Fibroblast of the aortic adventitia (primary cell): ENCODE results near the gene SLC50A1. TPM values are rescaled to one million over a fixed set of nuclear protein-coding genes. Genes with fewer than 3 reads are reported as not detected.
A peak's percentile ranks its signal among the peaks of the same experiment; 100 is the strongest.
"Not testable (repeated sequence)": the region's sequence is repeated elsewhere in the genome, so short reads cannot be mapped to it uniquely, and the experiment has no call there.

ENCODE experiments used
- DNase-seq: peaks from one replicate; pipeline ENCODE4 v3.0.0-alpha.2; 2010; ENCODE audit warnings: low read depth
- H3K4me3 ChIP-seq: 2 replicates; pipeline ENCODE4 v1.5.1; 2011; ENCODE audit warnings: low read depth, mild to moderate bottlenecking, control low read depth, low read length, moderate library complexity
- total RNA-seq: library from RNA; depleted of rRNA; stranded (reverse); fragments of >200 nt; gene quantifications from 2 replicates; pipeline ENCODE4 v1.2.3, GENCODE V29; 2012; ENCODE audit warnings: low replicate concordance
- TF ChIP-seq, protein P1 (sequence below): IDR thresholded peaks from 2 replicates; pipeline ENCODE4 v1.5.1; 2011; ENCODE audit warnings: mild to moderate bottlenecking, low read length, control low read depth, inconsistent platforms; ENCODE audit not compliant: insufficient read depth

The SLC50A1 gene
- total RNA-seq, 1 donor: 39.3 TPM

DNA sequence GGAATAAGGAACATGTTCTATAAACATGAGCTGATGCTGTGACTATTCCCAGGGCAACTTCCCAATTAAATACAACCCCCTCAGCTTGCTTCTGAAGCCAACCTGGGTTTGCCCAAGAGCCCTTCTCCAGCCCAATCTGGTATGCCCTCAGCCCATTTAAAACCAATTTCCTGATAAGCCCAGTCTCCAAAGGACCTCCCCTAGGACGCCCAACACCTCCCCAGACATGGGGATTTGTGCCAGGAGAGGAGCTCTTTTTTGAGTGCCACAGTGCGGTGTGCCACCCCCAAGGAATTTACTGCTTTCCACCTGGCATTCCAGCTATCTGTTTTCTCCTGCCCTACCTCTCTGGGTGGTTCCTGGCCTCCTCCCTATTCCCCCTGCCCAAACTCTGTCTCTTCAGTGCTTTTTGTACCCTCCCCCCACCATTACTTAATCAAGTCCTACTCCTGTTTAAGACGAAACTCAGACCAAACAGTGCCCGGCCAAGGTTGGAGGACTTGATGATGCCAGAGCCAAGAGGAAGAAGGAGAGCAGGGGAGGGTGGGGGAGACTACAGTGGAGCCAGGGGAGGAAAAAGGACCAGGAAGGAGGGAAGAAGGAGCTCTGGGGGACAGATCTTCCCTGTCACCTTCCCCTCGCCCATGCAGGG lies 19.4 kb upstream of the SLC50A1 start:
- no peak for DNase-seq
- no peak overlapping the region for H3K4me3 ChIP-seq
- TF ChIP-seq, protein P1, sequence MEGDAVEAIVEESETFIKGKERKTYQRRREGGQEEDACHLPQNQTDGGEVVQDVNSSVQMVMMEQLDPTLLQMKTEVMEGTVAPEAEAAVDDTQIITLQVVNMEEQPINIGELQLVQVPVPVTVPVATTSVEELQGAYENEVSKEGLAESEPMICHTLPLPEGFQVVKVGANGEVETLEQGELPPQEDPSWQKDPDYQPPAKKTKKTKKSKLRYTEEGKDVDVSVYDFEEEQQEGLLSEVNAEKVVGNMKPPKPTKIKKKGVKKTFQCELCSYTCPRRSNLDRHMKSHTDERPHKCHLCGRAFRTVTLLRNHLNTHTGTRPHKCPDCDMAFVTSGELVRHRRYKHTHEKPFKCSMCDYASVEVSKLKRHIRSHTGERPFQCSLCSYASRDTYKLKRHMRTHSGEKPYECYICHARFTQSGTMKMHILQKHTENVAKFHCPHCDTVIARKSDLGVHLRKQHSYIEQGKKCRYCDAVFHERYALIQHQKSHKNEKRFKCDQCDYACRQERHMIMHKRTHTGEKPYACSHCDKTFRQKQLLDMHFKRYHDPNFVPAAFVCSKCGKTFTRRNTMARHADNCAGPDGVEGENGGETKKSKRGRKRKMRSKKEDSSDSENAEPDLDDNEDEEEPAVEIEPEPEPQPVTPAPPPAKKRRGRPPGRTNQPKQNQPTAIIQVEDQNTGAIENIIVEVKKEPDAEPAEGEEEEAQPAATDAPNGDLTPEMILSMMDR: no peak

DNA sequence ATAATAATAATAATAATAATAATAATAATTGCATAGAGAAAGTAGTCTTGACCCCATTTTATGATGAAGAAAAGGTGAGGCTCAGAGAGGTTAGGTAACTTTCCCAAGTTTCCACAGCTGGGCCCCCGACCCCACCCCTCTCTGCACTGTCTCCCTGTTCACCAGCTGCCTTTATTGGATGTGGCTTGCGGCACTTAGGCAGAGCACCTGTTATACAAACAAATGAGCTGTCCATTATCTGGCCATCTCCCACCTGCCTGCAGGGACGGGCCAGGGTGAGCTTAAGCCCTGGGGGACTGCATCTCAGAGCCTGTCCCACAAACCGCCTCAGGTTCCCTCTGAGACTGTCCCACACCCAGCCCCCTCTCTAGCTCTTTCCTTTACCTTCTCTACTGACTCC lies 18.0 kb upstream of the SLC50A1 start:
- no peak overlapping the region for H3K4me3 ChIP-seq
- DNase-seq: no peak
- TF ChIP-seq, protein P1: no peak

DNA sequence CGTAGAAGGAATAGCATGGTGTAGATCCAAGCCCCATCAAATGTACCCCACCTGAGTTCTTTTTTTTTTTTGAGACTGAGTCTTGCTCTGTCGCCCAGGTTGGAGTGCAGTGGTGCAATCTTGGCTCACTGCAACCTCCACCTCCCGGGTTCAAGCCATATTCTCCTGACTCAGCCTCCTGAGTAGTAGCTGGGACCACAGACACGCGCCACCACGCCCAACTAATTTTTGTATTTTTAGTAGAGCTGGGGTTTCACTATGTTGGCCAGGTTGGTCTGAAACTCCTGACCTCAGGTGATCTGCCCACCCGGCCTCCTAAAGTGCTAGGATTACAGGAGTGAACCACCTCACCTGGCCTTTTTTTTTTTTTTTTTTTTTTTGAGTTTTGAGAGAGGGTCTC lies 17.6 kb upstream of the SLC50A1 start:
- not testable (repeated sequence) for DNase-seq

DNA sequence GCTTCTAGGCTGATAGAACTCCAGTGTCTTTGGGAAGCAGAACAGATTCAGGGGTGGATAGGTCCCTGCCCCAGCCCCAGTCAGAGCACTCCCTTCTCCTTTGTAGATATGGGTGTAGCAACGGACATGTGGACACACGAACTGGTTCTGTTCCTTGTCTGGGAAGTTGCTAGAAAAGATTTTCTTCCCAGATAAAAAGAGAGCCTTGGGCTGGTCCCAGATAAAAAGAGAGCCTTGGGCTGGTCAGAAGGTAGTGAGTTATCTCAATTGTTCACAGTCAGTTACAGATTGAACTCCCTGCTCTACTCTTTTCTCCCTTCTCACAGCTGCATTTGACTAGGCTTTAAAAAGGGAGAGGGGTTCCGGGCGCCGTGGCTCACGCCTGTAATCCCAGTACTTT lies 15.4 kb upstream of the SLC50A1 start:
- no peak overlapping the region for H3K4me3 ChIP-seq
- DNase-seq: no peak
- TF ChIP-seq, protein P1: no peak

More for the DNA sequence above, 17.6 kb upstream of the SLC50A1 start:
- H3K4me3 ChIP-seq: not testable (repeated sequence)

DNA sequence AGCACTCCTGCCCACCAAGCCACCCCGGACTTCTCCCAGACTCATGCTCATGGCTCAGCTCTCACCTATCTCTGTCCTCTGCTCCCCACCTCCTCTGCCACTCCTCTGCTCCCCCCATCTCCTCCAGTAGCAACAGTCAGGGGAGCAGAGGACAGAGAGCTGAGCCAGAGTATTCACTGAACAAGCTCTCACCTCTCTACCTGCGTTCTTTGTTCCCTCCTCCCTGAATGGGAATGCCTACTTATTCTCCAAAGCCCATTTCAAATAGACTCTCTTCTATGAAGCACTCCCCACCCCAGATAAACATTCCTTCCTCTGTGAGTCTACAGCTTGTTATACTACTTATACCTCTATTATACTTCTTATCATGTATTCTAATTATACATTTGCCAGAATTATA lies 14.4 kb upstream of the SLC50A1 start:
- H3K4me3 ChIP-seq: no peak overlapping the region
- no peak for DNase-seq
- TF ChIP-seq, protein P1: no peak

DNA sequence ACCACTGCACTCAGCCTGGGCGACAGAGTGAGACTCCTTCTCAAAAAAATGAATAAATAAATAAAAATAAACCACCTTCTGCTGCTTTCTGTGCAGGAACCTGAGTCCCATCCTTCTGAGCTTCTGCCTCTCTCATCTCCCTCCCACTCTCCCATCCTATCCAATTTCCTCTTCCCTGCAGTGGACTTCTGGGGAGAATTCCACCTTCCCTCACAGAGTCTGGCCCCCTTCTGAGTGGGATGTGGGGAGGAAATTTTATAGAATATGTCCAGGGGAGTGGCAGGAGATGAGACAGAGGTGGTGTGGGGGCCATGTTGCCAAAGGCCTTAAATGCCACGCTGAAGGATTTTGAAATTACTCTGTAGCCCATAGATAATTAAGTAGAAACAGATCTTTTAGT lies 13.3 kb upstream of the SLC50A1 start:
- DNase-seq: no peak
- H3K4me3 ChIP-seq: no peak overlapping the region
- TF ChIP-seq, protein P1: no peak

DNA sequence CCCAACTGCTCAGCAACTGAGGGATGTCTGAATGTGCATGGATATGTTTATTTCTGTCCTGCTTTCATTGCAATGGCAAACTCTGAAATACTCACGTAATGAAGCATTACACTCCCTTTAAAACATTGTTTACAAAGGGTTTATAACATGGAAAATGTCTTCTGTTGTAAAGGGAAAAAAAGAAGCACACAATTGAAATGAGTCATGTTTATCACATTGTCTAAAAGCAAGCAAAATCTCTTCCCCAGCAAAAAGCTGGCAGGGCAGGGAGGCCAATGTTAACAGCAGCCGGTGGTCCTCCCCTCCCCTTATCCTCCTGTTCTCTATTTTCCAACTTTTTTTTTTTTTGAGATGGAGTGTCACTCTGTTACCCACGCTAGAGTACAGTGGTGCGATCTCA lies 11.9 kb upstream of the SLC50A1 start:
- TF ChIP-seq, protein P1: no peak
- no peak overlapping the region for H3K4me3 ChIP-seq
- DNase-seq: peak; percentile 21
